Measurements from ENCODE around the gene SIX2.

SIX2 gene

DNA sequence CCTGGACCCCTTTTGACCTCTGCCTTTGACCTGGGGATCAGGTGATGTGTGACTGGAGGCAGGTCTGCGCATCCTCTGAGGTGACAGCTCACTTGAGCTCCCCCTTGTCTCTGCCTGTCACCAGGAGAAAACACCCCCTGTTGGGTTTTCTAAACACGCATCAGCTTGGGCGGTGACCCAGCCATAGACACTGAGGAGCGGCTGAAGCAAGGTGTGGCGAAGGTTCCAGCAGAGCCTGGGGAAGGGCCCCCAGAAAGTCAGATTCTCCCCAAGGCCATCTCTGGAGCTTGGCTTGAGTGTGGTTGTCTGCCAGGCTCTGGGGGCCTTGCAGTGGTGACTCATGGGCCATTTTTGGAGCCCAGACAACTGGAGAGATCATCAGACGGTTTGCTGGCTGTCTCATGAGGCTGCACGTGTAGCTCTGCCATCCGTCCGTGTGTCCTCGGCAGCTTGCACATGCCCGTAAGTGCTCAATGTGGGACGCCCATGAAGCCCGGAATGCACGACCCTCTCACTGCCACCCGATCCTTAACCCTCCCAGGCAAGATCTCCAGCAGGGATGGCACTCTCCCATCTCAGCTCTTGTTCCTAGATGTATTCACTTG, 38.3 kb downstream of the SIX2 start:
- TF ChIP-seq TEAD4 (IDR thresholded peaks at IDR 0.05), result no peak
- TF ChIP-seq RAD21 (IDR thresholded peaks at IDR 0.05; ENCODE audit: low read depth), result no peak
- no peak for TF ChIP-seq CREB1 (IDR thresholded peaks at IDR 0.05; ENCODE audit: low read depth)
- no peak for TF ChIP-seq ZBTB7A (IDR thresholded peaks at IDR 0.05; ENCODE audit: low read depth)
- TF ChIP-seq TAF1 (IDR thresholded peaks at IDR 0.05; ENCODE audit: low read depth), result no peak
- TF ChIP-seq, protein P1, sequence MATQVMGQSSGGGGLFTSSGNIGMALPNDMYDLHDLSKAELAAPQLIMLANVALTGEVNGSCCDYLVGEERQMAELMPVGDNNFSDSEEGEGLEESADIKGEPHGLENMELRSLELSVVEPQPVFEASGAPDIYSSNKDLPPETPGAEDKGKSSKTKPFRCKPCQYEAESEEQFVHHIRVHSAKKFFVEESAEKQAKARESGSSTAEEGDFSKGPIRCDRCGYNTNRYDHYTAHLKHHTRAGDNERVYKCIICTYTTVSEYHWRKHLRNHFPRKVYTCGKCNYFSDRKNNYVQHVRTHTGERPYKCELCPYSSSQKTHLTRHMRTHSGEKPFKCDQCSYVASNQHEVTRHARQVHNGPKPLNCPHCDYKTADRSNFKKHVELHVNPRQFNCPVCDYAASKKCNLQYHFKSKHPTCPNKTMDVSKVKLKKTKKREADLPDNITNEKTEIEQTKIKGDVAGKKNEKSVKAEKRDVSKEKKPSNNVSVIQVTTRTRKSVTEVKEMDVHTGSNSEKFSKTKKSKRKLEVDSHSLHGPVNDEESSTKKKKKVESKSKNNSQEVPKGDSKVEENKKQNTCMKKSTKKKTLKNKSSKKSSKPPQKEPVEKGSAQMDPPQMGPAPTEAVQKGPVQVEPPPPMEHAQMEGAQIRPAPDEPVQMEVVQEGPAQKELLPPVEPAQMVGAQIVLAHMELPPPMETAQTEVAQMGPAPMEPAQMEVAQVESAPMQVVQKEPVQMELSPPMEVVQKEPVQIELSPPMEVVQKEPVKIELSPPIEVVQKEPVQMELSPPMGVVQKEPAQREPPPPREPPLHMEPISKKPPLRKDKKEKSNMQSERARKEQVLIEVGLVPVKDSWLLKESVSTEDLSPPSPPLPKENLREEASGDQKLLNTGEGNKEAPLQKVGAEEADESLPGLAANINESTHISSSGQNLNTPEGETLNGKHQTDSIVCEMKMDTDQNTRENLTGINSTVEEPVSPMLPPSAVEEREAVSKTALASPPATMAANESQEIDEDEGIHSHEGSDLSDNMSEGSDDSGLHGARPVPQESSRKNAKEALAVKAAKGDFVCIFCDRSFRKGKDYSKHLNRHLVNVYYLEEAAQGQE (IDR thresholded peaks at IDR 0.05; ENCODE audit: low read depth), result no peak
- no peak for TF ChIP-seq EGR1 (IDR thresholded peaks at IDR 0.05)
- TF ChIP-seq, protein P2, sequence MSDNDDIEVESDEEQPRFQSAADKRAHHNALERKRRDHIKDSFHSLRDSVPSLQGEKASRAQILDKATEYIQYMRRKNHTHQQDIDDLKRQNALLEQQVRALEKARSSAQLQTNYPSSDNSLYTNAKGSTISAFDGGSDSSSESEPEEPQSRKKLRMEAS (IDR thresholded peaks at IDR 0.05), result no peak
- no peak for TF ChIP-seq CEBPB (IDR thresholded peaks at IDR 0.05)
- no peak for TF ChIP-seq TCF12 (IDR thresholded peaks at IDR 0.05; ENCODE audit: low read depth)
- TF ChIP-seq FOXM1 (IDR thresholded peaks at IDR 0.05; ENCODE audit: borderline replicate concordance, low read depth), result no peak
- no peak for TF ChIP-seq YY1 (IDR thresholded peaks at IDR 0.05; ENCODE audit: low read depth)
- no peak for TF ChIP-seq NFIC (IDR thresholded peaks at IDR 0.05)
- TF ChIP-seq, protein P3, sequence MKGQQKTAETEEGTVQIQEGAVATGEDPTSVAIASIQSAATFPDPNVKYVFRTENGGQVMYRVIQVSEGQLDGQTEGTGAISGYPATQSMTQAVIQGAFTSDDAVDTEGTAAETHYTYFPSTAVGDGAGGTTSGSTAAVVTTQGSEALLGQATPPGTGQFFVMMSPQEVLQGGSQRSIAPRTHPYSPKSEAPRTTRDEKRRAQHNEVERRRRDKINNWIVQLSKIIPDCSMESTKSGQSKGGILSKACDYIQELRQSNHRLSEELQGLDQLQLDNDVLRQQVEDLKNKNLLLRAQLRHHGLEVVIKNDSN (IDR thresholded peaks at IDR 0.05), result no peak

DNA sequence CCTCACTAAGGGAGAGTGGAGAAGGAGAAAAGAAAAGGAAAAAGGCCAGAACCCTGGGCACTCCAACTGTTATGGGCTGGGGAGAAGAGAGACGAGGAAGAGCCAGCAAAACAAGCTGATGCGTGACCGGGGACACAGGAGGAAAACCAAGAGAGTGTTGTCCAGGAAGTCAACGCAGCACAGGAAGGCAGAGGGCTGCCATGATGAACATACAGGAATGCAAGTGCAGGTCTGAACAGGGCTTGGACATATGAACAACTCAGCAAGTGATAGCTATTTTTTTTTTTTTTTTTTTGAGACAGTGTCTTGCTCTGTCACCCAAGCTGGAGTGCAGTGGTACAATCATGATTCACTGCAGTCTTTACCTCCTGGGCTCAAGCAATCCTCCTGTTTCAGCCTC, 39.3 kb downstream of the SIX2 start:
- TF ChIP-seq YY1 (IDR thresholded peaks at IDR 0.05; ENCODE audit: low read depth) (no peak), ZBTB7A (IDR thresholded peaks at IDR 0.05; ENCODE audit: low read depth) (no peak), EGR1 (IDR thresholded peaks at IDR 0.05) (no peak), CEBPB (IDR thresholded peaks at IDR 0.05) (no peak), FOXM1 (IDR thresholded peaks at IDR 0.05; ENCODE audit: borderline replicate concordance, low read depth) (no peak), EP300 (IDR thresholded peaks at IDR 0.05; ENCODE audit: borderline replicate concordance) (no peak), TCF12 (IDR thresholded peaks at IDR 0.05; ENCODE audit: low read depth) (no peak)
- TF ChIP-seq, protein P1 (IDR thresholded peaks at IDR 0.05; ENCODE audit: low read depth), result no peak

DNA sequence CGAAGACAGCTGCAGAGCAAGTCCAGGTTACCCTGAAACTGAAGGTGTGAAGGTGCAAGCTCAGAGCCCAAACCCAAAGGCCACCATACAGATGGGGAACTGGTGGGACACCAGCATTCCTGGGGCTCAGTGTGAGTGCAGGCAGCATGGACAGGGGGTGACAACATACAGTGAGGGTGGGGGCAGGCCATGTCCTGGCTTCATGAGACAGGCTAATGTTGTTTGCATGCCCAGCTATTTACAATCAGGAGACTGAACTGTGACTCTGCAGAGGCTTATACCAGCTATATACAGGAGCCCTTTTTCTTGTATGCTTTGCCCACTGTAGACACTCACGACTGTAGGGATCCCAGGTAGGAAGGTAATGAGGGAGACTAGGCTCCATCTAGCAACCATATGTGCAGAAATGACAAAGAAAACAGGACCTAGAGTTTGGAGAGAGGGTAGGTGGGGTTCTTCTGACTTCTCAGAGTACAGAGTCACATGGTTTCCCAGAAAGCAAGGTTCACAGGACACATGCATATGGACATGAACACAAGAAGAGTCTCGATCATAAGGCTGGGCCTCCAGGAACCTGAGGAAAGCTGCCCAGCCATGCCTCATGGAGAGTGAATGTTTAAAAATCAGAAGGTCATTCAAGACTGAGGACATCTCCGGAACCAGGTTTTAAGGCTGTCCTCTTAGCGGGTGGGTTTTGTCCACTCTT, 41.4 kb downstream of the SIX2 start:
- TF ChIP-seq NFIC (IDR thresholded peaks at IDR 0.05), result no peak
- TF ChIP-seq FOXM1 (IDR thresholded peaks at IDR 0.05; ENCODE audit: borderline replicate concordance, low read depth), result no peak
- TF ChIP-seq TCF12 (IDR thresholded peaks at IDR 0.05; ENCODE audit: low read depth), result no peak
- no peak for TF ChIP-seq YY1 (IDR thresholded peaks at IDR 0.05; ENCODE audit: low read depth)
- TF ChIP-seq EGR1 (IDR thresholded peaks at IDR 0.05), result no peak
- TF ChIP-seq TEAD4 (IDR thresholded peaks at IDR 0.05), result no peak
- no peak for TF ChIP-seq ZBTB7A (IDR thresholded peaks at IDR 0.05; ENCODE audit: low read depth)
- TF ChIP-seq, protein P2 (IDR thresholded peaks at IDR 0.05), result no peak
- TF ChIP-seq EP300 (IDR thresholded peaks at IDR 0.05; ENCODE audit: borderline replicate concordance), result no peak
- no peak for TF ChIP-seq CREB1 (IDR thresholded peaks at IDR 0.05; ENCODE audit: low read depth)
- no peak for TF ChIP-seq CEBPB (IDR thresholded peaks at IDR 0.05)
- TF ChIP-seq, protein P1 (IDR thresholded peaks at IDR 0.05; ENCODE audit: low read depth), result no peak
- TF ChIP-seq TAF1 (IDR thresholded peaks at IDR 0.05; ENCODE audit: low read depth), result no peak
- no peak for TF ChIP-seq RAD21 (IDR thresholded peaks at IDR 0.05; ENCODE audit: low read depth)
- TF ChIP-seq, protein P3 (IDR thresholded peaks at IDR 0.05), result no peak

DNA sequence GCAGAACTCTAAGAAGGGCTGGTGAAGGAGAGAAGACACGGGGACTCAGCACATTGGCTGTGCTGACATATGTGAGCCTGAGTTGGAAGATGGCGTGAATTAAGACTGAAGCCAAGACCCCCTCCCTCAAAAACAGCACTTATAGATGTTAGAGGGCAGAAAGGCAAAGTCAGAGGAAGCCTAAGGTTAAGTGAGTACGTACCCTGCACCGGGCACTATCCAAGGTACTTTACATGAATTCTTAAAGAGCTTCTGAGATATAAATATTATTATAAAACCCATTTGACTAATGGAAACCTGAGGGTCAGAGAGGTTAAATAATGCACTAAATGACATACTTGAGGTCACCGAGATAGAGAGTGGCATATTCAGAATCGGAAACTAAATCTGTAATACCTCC, 42.2 kb downstream of the SIX2 start:
- no peak for TF ChIP-seq YY1 (IDR thresholded peaks at IDR 0.05; ENCODE audit: low read depth)
- no peak for TF ChIP-seq CEBPB (IDR thresholded peaks at IDR 0.05)
- TF ChIP-seq, protein P1 (IDR thresholded peaks at IDR 0.05; ENCODE audit: low read depth), result peak; percentile 61; the same call in 1 of the 2 replicates

Measured in Ishikawa (cell line).